NCI-H1694 treated with DMSO at 0.1 percent for 48 hours (cell line): Measurements from ENCODE around the gene MXD4.
"Not testable (repeated sequence)": the region's sequence is repeated elsewhere in the genome, so short reads cannot be mapped to it uniquely, and the experiment has no call there.

Experiments
- DNase-seq: peaks from one replicate; lab custom pipeline; 2025; lab: John Stamatoyannopoulos, UW

Gene MXD4

DNA sequence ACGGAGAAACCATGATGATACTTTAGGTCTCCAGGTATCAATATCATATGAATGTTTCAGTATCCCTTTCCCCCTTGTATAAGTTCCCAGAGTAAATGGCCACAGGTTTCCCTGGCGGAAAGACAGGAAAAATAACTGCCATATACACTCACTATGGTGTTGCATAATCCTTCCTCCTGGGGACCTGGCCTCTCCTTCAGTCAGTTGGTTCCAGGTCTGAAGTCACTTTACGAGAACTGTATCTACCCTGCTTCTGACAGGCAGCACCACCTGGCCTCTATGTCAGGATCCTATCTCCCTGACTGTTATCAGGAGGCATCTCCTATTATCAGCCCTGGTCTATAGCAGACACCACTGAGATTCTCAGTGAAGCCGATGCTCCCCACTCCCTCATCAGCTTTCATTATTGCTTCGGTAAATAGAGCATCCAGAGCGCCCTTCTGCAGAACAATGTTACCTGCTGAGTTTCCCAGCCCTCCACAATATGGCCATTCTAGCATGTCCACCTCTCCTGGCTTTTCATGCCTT is 42.6 kb downstream of the MXD4 start:
- DNase-seq: no peak

- no peak for DNase-seq
These were observed 43.5 kb downstream of the MXD4 start for GRCh38 chr4:2218436-2218835.

DNA sequence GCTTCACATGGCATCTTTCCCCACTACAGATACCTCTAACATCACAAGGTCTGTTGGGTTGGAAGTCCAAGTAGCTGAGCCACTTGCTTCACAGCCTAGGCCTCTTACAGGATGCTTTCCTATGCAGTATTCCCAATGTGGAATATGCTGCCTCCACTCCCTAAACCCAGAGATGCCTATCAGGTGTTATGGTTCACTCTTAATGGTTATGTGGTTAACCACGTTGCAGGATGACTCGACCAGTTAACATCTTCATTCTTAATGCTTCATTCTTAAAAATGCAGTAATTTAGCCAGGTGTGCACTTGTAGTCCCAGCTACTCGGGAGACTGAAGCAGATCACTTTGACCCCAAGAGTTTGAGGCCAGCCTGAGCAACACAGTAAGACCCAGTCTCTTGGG is 44.2 kb downstream of the MXD4 start:
- DNase-seq: no peak

DNA sequence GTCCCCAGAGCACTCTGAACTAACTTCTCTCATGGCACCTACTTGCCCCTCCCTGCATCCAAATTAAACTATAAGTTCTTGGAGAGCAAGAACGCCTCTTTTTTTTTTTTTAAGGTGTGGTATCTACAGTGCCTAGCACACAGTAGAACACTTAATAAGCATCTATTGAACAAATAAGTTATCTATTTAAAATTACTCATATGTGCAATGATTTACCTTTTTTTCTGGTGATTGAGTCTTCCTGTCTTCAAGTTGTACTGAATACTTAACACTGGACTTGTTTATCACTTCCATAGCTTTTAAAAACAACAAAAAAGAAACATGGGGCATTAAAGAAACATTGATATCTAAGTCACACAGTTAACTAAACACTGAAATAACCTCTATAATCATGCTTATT is 49.1 kb downstream of the MXD4 start:
- no peak for DNase-seq

DNA sequence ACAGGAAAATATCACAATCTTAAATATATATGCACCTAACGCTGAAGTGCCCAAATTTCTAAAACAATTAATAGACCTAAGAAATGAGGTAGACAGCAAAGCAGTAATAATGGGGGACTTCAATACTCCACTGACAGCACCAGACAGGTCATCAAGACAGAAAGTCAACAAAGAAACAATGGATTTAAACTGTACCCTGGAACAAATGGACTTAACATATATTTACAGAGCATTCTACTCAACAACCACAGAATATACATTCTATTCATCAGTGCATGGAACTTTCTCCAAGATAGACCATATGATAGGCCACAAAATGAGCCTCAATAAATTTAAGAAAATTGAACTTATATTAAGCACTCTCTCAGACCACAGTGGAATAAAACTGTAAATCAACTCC is 59.1 kb downstream of the MXD4 start:
- not testable (repeated sequence) for DNase-seq
